GM12874 (cell line): ENCODE measurements around the gene DMD.

ENCODE experiments used
- CTCF ChIP-seq: IDR thresholded peaks from 2 replicates; pipeline ENCODE4 v1.5.1; 2011; ENCODE audit warnings: low read depth, mild to moderate bottlenecking, control low read depth, low read length, moderate library complexity; ENCODE audit not compliant: insufficient read depth

DMD gene

DNA sequence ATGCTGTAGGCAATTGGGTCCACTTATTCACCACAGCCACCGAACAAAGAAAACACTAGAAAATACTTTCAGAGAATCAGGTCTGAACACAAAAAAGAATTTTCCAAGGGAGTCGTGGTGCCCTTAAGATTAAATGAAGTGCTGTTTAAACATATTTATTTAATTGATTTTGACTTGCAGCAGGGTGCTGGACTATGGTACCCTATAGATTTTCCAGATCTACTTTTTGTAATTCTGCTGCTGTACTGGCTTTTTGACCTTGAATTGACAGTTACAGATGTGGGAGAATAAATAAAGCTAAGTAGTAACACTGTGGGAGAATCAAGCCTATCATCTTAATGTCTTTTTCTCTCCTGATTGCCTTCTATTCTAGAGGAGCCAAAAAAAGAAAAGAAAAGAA lies 1404.2 kb downstream of the DMD start:
- TF ChIP-seq CTCF = no peak

GRCh38 chrX:31805781-31806180 lies 1405.6 kb downstream of the DMD start:
- no peak for TF ChIP-seq CTCF

GRCh38 chrX:31800219-31800618 lies 1411.1 kb downstream of the DMD start:
- no peak for TF ChIP-seq CTCF

- TF ChIP-seq CTCF = no peak
Observed at GRCh38 chrX:31796624-31797023, 1414.7 kb downstream of the DMD start.

DNA sequence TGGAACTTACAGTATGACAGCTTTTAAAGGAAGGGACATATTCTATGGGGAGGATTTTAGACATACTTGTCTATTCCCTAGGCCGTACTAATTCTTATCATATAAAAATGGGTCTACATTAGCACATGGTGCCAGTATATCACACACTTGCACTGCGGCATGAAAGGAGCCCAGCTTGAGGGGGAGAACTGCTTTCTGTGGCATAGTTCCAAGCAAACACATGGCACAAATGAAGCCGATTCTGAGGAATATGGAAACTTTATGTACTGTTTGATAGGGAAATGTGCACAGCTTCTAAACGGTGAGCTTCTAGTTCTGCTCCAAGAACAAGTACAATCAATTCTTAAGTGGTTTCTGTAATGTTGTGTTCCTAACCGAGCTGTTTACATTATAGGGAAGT lies 1463.9 kb downstream of the DMD start:
- no peak for TF ChIP-seq CTCF

- TF ChIP-seq CTCF = no peak
Observed at GRCh38 chrX:31743004-31743403, 1468.3 kb downstream of the DMD start.

DNA sequence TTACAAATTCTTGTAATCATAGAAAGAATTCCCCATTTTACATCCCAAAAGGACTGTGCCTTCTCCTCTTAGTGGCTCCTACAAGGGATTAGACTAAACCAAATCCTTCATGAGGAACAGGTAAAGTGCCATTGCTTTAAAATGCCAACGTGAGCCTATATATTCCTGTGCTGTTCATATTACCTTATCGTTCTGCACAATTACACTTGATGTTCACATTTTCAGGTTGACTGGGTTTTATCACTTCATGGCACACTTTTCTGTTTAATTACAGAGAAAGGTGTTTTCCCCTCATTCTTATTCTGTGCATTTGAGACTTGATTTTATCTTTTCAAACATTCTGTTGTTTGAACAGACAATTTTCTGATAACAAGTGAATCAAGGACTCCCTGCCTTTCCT lies 1493.9 kb downstream of the DMD start:
- TF ChIP-seq CTCF = no peak

DNA sequence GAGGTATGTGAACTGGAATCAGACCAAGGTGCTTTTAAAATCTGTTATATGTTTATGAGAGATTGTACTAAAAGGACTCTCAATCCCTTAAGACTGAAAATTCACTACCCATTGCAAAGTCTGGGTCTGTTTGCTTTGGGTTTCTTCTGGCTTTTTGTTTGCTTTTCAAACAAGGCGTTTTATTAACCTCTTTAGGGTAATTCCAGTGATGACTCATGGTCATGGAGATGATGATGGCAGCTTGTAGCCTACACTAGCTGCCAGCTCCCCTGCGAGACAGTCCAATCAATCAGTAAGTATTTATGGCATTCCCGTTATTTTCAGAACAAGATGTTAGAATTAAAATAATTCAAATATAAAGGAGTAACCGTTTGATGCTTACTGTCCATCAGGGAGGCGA lies 1495.7 kb downstream of the DMD start:
- TF ChIP-seq CTCF = no peak
